NCI-H2227 treated with DMSO at 0.1 percent for 48 hours (cell line): ENCODE measurements around the gene B9D2.

Source experiments
- DNase-seq: peaks from one replicate; lab custom pipeline; 2025; lab: John Stamatoyannopoulos, UW

Gene B9D2

DNA sequence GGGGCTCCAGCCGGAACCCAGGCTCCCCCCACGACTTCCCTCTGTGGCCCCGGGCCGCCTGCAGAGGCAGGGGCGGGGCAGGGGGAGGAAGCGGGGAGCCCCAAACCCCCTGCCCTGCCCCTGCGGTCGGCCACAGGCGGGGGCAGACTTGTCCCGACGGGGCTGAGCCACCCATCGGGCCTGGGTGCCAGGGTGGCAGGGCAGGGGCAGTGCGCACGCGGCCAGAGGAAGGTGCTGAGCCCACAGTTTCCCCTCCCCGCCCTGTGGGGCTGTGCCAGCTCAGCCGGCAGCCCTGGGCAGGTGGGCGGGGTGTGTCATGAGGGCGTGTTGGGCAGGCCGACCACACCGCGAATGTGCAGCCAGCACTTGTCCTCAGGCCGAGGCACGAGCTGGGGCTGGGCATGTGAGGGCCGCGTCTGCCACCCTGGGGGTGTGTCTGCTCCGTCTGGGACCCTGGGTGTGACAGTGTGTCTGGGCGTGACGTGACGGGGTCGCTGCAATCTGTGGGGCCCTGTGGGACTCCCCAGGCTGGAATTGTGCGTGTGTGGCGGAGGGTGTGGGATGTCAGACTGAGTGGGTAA lies 36.3 kb downstream of the B9D2 start:
- no peak for DNase-seq

- DNase-seq = no peak
Observed at GRCh38 chr19:41327076-41327575, 36.8 kb downstream of the B9D2 start.

DNA sequence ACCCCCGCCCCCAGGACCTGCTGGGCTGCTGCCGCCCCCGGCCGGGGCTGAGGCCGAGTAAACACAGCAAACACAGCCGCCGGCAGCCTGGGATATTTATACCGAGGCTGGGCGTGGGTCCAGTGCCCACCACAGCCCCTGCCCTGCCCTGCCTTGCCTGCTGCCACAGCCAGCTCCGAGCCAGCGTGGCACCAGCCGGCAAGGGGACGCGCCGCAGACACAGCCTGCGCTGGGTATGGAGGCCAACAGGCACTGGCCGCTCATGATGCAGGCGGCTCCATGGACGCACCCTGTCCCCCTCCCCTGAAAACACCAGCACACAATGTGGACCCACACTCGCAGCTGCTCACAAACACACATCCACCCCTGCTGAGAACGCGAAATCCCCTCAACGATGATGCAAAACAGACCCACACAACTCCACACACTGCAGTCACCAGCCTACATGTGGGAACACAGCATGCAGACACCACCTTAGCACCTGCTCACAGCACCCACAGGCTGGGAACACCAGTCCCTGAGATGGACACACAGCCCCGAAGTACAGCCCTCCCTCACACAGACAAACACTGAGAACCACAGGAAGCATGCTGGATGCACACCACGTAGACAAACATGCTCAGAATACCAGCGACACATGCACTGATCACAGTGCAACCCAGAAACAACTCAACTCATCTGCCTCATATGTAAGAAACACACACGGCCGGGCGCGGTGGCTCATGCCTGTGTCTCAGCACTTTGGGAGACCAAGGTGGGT lies 37.8 kb downstream of the B9D2 start:
- no peak for DNase-seq

DNA sequence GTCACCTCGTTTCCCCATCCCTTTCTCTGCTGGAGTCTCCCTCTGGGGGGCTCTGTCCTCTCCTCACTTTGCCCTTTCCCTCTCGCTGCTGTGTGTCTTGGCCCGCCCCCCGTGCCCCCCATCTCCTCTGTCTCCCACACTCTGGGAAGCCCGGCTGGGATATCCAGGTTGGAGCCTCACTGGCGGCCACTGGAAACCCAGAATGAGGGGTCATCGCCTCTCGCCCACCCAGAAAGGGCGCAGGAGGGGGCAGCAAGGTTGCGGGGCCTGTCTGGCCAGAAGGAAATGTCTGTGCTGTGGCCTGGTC lies 38.4 kb downstream of the B9D2 start:
- DNase-seq = no peak

DNA sequence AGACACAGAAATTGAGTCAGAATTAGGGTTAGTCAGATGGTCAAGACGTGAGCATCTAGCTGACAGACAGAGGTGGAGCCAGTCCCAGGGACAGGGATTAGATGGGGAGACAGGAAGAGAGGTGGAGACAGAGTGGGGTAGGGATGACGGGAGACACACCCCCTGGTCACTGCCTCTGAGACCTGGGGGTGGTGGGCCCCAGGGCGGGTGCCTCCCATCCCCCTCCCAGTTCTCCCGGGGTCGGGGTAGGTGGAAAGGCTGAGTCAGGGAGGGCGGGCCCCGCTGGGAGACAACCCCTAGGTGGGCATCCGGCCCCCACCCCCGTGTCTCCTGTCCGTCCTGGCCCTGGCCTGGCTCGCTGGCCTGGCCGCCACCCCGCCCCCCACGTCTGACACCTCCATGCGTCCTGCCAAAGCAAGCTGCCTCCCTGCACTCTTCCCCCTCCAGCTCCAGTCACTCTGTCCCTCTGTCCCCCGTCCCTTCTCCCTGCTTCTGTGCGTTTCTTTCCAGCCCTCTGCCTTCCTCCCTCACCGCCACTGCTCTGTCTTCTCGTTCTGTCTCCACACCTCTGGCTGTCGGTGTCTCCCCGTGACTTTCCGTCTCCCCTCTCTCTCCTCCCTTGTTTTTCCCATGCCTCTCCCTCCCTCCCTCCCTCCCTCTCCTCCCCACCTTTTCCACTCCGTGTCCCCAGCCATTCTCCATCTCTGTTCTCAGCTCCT lies 38.9 kb downstream of the B9D2 start:
- DNase-seq = no peak

DNA sequence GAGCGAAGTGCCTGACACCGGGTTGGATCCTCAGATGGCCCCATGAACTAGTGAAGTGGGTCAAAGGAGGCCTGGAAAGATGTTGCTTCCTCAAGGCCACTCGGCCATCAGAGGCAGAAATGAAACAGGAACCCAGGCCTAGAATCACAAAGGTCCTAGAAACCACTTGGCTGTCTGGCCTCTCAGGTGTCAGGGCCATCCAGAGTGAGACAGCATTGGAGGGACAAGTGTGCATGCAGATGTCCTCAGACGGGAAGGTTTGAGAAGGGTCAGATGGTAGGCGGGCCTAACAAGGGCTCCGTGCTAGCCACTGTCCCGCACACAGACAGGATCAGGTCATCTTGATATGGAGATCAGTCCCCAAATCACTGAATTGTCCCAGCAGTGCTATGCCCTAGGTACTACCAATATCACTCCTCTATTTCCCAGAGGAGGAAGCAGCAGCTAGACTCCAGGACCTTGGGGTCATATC lies 39.7 kb downstream of the B9D2 start:
- no peak for DNase-seq

DNA sequence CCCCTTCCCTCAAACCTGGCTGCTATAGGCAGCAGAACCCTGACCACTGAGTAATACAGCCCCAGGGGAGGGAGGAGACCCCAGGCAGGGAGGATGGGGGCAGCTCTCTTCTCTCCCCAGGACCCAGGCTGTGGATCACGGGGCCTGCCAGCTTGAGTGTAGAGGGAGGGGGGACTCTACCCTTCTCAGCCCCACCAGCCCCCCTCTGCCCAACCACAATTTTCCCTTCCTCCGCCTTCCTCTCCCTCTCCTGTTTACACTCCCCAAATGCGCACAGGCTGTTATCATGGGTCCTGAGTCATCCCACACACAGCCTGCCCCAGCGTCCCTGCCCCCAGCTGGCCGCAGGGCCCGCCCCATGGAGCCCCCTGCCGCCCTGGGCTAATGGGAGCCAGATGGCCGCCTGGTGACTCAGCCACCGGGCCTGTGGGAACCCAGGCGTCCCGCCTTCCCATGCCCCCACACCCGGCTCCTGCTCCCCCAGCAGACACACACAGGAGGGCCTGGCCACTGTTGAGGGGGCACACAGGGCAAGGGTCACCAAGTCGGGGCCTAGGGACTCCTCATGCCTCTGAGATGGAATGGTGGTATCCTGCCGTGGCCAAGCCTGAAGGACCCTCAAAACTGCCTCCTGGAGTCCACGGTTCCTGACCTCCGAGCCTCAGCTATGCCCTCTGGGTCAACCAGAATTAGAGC lies 40.4 kb downstream of the B9D2 start:
- DNase-seq = no peak

DNA sequence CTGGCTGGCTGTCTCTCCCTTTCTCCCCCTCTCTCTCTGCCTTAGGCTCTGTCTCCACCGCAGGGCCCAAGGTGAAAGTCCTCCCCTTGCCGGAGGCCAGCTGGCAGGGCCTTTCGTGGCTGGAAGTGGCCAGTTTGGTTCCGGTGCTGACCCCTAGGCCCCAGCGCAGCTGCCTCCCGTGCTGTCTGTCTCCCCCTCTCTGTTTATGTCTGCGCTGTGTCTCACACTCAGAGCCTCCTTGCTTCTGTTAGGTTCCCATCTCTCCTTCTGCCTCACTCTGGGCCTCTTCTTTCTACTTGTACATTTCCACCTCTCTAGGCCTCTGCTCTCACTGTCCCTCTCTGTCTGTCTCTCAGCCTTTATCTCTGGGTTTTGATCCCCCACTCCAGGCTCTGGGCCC lies 40.9 kb downstream of the B9D2 start:
- DNase-seq = no peak

GRCh38 chr19:41322451-41322850 lies 41.5 kb downstream of the B9D2 start:
- no peak for DNase-seq

- no peak for DNase-seq
Observed at GRCh38 chr19:41321600-41322270, 42.2 kb downstream of the B9D2 start.

DNA sequence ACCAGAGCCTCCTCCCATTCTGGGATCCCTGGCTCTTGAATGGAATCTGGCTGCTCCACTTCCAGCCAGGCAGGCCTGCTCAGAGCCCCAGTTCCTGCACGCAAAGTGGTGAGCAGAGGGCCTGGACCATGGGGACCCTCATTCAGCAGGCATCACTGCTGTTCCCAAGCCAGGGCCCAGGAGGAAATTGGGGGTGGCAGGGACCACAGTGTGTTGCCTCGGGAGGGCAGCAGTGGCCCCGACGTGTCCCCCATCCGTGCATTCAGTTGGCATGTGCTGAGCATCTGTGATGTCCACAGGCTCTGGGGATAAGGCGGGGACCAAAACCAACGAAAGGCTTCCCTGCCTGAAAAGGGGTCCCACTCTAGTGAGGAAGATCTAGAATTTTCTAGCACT lies 42.7 kb downstream of the B9D2 start:
- DNase-seq = no peak

- DNase-seq = no peak
Observed at GRCh38 chr19:41320568-41320967, 43.4 kb downstream of the B9D2 start.

DNA sequence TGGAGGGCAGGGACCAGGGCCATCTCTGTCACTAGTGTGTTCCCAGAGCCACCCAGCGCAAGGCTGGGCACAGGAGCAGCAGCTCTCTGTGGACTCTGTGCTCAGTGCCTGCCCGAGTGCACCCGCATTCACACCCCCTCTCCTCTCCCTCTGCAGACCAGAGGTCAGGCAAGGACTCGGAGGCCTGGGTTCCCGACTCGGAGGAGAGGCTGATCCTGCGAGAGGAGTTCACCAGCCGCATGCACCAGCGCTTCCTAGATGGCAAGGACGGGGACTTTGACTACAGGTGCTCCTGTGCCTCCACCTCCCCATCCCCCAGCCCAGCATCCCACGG lies 43.8 kb downstream of the B9D2 start:
- no peak for DNase-seq

DNA sequence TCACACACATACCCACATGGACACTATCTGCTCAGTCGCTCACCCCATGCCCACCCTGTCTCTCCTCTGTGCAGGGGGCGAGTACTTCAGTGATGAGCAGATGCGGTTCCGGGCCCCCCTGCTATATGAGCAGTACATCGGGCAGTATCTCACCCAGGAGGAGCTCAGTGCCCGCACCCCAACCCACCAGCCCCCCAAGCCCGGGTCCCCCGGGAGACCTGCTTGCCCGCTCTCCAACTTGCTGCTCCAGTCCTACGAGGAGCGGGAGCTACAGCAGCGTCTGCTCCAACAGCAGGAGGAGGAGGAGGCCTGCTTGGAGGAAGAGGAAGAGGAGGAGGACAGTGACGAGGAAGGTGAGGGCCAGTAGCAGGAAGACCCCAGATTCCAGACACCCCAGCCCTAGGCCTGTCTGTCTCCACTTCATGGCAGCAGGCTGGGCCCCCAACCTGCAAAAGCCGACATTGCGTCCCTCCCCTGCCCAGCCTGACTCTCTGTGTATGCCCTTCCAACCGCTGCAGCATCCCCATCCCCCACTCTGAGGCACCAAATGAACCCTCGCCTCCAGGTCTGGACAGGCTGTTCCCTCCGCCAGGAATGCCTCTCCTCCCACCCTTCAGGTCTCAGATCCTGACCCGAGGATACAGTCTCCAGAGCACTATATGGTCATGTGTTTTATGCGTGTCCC lies 44.3 kb downstream of the B9D2 start:
- DNase-seq = no peak

DNA sequence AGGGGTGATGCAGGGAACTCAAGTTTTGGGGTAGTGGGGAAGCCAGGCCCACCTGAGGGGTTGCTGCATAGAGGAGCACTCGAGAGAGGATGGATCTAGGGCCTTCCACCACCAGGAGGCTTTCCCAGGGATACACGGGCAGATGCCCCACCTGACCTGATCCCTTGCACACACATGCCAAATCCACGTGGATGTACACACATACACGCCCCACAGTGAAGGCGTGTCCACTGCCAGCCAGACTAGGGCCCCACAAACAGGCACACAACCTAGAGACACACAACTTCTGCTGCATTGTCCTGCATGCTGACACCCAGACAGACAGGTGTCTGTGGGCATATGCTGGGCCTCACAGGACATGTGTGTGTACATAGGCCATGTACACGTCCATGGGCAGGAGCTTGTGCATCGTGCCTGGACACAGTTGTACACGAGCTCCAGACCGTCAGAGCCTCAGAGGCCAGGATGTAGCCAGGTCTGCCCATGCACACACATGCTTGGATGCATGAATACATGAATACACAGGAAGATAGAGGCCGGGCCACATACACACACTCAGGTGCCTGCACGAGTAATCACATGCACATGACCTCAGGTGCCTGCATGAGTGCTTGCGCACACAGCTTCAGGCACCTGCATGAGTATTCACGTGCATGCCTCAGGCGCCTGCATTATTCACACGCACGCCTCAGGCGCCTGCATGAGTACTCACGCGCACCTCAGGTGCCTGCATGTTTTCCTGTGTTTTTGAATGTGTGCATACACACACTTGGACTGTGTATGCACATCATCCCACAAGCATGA lies 45.1 kb downstream of the B9D2 start:
- no peak for DNase-seq

- no peak for DNase-seq
Observed at GRCh38 chr19:41316306-41316920, 47.5 kb downstream of the B9D2 start.

DNA sequence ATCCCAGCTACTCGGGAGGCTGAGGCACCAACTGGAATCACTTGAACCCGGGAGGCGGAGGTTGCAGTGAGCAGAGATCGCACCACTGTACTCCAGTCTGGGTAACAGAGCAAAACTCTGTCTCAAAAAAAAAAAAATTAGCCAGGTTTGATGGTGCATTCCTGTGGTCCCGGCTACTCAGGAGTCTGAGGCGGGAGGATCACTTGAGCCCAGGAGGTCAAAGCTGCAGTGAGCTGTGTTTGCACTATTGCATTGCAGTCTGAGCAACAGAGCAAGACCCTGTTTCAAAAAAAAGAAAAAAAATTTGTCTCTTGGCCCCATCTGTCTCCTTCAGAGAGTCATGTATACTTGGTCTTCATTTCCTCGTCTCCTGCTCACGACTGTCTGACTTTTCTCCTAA lies 52.3 kb downstream of the B9D2 start:
- no peak for DNase-seq

GRCh38 chr19:41311072-41311471 lies 52.9 kb downstream of the B9D2 start:
- DNase-seq = no peak

DNA sequence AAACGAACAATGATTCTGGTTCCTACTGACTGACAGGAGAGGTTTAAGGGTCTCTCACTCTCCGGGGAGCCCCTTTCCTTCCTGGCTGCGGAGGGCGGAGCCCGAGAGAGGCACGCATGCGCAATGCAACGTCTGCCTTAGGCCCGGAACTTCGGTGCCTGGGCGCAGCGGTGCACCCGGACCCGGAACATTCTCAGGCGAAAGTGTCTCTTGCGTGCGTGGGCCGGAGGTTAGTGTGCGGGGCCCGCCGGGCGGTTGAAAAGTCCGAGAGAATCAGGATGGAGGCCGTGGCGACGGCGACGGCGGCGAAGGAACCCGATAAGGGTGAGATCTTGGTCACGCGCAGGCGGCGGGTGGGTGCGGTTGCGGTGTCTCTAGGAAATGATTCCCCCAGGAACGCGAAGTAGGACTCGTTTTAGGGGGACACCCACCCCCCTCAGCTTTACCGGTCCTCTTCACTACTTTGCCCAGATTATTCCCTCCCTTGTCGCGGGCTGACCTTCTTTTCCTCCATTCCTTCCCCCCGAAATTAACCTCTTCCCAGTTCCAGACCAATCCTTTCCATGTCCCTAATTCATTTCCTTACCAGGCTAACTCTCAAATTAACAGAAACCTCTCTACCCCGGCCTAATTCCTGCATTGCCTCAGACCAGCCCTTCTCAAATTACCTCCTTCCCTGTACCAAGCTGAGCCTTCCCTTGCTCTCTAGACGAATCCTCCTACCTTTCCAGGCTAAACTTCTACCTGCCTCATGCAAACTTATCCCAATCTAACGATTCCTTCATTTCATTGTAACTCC lies 53.7 kb downstream of the B9D2 start, which contains the start of gene CCDC97:
Gene CCDC97 (plus strand): TSS at position 140 of the 799 bp plus-strand sequence. CDS start 139 bp downstream, at position 279.
- DNase-seq = peak; percentile 99
